CD4-positive, alpha-beta T cell treated with Interleukin-15 for 1 hour (primary cell): Measurements from ENCODE around the gene LAG3.

Source experiments
- DNase-seq: peaks from one replicate; pipeline ENCODE4 v3.0.0-alpha.2; 2020

Gene LAG3

GRCh38 chr12:6824085-6824775, 51.9 kb downstream of the LAG3 start:
- no peak for DNase-seq

- DNase-seq = no peak
These were observed 52.6 kb downstream of the LAG3 start for GRCh38 chr12:6824901-6825381.

- peak; percentile 74 for DNase-seq
These were observed 53.2 kb downstream of the LAG3 start for GRCh38 chr12:6825398-6826124.

GRCh38 chr12:6826125-6826733, 53.9 kb downstream of the LAG3 start:
- DNase-seq = no peak

GRCh38 chr12:6826734-6827436, 54.6 kb downstream of the LAG3 start:
- no peak for DNase-seq

GRCh38 chr12:6827437-6827911, 55.2 kb downstream of the LAG3 start:
- DNase-seq = peak; percentile 38
